Hindlimb muscle (tissue), 1 donor: ENCODE results near the gene KCTD16. TPM values are rescaled to one million over a fixed set of nuclear protein-coding genes. Genes with fewer than 3 reads are reported as not detected.

Experiments used
- DNase-seq: peaks from one replicate; pipeline ENCODE4 v3.0.0-alpha.2; 2013
- polyA plus RNA-seq: library from polyadenylated mRNA; unstranded; fragments of 120-200 nt; gene quantifications from one replicate; pipeline ENCODE4 v1.2.1, GENCODE V29; 2013; ENCODE audit not compliant: insufficient read length

KCTD16 gene
- polyA plus RNA-seq = 0.08 TPM

DNA sequence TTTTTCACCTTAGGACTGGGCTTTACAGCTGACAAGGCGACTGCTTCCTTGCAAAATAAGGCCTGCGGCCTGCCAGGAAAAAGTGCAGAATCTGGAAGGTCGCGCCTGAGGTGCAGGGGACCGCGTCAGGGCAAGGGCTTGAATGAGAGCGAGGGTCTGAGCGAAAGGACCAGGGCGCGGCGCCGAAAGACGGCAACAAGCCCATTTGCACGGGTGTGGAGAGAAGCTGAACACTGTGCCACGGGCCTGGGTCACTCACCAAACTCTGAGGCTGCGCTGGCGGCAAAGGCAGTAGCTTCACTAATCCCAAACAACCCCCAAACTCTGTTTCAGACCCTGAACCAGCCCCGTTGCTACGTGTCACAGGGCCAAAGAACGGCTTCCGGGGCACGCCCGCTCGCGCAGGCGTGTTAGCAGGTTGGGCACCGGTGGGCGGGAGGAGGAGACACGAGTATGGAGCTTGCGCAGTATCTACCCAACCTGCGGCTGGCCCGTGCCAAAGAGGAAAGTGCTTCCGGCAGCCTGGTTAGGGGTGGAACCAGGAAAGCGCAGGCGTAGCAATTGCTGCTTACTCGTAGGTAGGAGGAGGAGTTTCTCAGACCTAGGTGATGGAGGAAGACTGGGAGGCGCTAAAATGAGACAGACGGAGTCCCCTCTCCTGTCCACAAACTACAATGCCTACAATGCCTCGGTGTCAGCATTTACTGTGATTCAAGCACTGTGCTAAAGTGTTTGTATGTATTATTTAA lies at the start of gene KCTD16, which contains the start of gene YIPF5:
KCTD16 (plus strand) TSS at position 598 of the 749 bp plus-strand sequence.
YIPF5 (minus strand) TSS at position 384 of the 749 bp plus-strand sequence. CDS start 704 bp downstream, outside the sequence.
- peak; percentile 95 for DNase-seq

DNA sequence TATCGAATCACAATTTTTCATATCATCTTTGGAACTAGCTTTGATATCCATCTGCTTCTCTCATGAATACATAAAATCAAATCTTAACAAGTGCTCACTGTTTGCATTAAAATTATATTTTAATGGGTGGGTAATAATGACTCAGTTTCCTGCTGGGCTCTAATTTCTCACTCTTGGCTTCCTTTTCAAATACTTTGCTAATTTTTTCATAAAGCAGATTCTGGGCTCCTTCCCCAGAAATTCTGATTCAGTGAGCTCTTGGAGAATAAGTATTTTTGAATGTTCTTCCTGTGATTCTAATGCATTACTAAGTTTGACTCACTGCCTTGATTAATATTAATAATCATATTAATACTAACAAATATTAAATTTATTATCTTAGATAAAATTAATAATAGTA lies 49.1 kb upstream of the KCTD16 start:
- DNase-seq = no peak

DNA sequence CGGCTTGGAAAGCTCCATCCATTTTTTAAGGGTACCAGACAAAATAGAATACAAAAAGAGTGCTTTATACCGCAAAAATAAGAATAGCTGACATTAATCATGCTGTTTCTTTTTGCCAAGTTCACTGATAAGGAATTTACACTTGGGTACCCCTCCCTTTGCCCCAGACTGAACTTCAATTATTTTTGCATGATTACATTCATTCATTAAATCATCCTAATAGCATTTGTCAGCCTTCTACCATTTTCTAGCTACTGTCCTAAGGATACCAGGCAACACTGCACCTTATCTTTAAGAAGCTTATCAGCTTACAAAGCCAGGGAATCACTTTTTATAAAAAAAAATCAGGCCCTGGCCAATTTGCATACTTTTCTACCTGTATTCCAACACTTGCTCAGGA lies 48.6 kb upstream of the KCTD16 start:
- DNase-seq = no peak

DNA sequence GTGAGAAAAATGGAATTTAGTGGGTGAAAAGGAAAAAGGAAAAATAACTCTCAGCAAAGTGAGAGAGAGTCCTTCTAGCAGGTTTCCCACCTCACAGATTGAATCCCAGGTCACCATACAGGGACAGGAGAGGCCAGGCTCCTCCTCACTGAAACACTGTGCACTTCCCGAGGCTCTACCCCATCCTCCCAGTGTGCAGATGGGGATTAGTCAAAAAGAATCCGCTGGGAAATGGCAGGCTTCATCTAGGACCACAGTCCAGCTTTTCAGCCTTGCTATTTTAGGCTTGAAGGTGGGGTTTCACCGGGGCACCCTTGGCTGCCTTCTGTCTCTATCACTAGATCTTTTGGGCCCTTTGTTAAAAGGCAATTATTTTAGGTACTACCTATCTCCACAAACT lies 48.0 kb upstream of the KCTD16 start:
- DNase-seq = no peak

DNA sequence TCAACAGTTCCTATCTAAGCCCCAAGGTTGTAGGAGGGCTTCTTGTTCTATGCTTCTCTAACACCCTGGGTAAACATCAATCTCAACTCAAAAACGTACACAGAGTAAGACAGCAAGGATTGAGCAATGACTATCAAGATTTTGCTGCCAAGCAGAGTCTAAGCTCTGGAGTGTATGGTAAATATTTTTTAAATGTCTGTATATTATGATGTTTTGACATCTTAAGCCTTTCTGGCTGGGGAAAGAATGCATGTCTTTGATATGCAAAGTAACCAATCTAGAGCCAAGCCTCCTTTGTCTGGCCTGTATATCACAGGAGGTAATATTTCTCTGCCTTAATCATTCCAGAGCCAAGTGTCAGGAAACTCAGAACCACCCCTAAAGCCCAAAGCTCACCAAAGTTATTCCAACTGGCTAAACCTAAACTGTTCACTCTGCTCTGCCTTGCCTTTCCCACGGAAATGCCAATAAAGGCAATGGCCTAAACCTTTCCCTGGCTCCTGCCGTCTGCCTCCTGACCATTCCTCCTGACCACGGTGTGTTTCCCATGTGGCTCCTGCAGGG lies 45.4 kb upstream of the KCTD16 start:
- no peak for DNase-seq

DNA sequence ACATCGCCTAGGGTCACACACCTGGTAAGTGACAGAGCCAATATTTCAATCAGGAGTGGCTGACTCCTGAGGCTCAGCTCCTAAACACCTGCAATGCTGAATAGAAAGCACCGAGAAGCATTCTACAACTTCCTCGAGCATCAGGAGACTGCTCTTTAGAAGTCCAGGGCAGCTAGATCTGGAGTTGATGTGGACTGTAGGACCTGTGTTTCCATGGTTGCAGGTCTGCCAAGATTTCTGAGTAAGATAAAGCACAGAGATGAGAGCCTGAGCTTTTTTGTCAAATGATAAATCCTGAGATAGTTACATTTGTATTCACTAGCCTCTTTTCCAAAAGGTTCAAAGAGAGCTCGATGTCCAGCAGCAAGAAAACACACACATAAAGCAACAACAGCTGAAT lies 44.0 kb upstream of the KCTD16 start:
- no peak for DNase-seq

DNA sequence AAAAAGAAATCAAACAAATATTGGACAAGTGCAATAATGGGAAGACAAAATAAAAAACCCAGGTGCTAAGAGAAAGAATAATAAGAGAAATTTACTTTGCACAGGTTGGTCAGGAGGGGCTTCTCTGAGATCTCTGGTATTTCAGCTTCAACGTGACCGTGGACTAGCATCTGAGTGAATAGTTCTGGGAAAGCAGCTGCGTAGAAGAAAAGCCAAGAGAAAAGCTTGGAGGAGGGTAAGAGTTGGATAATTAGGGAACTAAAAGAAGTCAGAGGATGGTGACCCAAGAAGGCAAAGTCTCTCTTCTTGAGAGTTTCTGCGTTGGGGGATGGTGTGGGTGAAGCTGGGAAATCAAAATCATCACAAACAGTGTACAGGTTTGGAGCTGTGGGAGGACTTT lies 41.8 kb upstream of the KCTD16 start:
- DNase-seq = no peak

DNA sequence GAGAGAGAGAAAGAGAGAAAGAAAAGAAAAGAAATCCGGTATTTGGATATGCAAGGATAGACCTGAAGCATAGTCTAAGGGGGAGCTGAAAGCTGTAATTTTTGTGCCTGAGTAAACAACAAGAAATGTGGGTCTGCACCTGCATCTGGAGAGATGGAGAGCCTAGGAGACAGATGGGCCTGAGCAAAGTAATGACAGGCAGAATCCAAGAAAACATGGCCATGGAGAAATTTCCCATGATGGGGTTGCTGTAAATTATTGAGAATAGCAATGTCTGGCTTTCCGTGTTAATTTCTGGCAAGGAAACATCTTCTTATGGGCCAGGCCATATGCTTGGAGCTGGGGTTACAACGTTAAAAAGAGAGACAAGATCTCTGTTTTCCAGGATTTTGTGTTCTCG lies 40.4 kb upstream of the KCTD16 start:
- peak; percentile 56 for DNase-seq

DNA sequence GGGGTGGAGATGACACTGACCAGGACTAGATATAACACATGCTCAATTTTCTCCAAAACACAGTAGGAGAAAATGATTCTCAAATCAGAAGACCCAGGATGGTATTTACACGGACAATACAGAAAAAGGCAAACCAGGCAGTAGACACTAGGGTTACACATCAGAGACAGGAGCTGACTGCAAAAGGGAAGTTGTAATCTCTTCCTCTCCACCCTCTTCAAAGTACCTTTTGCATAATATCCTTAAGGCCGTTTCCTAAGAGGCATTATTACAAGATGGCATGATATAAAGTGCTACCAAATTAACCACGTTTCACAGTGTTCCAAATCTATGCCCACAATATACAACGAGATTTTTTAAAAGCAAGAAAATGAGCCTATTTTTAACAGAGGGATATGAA lies 39.4 kb upstream of the KCTD16 start:
- DNase-seq = no peak

DNA sequence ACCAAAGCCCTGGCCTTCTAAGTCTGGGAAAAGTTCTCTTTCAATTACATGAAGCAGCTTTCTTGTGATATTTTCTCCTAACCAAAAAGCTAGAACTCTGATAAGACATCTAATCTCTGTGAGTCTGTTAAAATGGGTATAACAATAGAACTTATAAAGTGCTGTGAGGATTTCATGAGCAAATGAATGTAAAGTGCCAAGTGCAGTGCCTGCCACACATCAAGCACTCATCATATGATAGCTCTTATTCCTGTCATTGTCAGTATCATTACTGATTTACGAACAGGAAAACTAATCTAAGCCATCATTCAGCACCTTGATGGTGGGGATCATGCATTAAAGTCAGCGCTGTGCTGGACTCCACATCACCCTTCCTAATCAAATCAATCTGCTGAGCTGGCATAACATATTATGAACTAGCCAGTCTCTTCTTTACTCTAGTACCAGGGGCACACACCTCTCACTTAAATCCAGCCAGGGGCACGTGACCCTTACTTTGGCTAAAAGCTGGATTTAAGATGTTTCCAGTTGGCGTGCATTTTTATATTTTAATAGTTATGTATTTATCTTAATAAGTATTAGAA lies 37.5 kb upstream of the KCTD16 start:
- no peak for DNase-seq

DNA sequence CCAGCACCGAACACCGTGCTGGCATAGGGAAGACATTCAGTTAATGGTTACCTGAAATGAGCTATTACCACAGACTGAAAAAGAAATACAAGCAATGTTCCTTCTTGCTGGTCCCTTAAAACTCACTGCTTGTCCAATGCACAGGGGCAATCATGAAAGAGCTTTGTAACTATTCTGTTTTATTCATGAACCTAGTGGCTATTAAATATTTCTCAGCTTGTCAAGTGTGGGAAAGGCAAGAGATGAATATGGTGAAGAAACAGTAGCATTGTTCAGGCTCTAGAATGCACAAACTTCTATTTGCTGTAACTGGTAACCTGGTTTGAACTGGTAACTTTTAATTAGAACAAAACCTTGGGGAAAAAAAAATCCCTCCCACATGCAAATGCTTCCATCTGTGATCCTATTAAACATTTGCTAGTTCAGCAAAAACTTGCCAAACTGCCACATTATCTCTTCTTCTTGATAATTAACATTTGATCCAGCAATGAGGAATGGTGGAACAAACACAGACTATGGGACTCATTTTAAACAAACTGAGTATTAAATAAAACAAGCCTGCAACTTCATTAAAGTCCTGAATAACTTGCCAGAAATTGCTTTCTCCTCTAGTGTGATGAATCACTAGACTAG lies 36.4 kb upstream of the KCTD16 start:
- DNase-seq = no peak

DNA sequence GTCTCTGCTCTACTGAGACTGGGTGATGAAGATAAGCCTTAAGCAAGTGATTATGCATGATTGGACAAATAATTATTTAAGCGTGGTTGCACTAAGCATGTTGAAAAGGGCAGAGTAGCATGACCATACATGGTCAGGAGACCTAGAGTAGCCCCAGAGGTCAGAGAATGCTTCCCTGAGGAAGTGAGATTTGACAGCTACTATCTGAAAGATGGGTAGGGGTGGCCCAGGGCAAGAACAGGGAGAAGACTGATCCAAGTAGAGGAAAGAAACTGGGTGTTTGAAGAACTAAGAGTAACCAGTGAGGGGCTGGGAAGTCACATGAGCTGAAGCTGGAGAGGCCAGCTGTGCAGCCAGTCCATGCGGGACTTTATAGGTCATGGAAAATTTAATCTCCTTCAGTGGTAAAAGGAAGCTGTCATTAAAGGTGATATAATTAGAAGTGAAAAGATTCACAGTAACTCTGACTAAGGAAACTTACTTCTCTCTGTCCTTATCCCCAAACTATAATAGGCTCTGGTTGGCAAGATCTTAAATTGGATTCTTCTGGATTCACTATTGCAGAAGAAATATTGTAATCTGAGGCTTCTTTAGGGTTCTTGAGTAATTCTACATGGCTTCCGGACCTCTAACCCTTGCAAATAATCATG lies 35.4 kb upstream of the KCTD16 start:
- no peak for DNase-seq

DNA sequence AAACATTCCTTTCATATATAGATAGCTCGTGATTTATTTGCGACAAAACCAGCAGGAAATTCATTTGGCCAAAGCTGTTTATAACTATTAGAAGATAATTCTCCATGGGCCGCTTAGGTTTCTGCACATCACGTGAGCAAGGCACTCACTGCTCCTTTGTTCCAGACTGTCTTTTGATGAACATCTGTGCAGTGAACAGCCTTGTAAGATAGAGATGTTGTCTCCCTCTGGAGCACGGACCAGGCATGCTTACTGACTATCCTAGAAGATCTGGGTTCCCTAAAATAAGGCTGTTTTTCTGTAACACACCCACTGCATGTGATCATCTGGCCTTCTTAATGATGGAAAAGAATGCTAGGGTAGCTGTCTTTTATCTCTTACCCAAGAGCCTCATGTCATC lies 31.1 kb upstream of the KCTD16 start:
- DNase-seq = peak; percentile 62

DNA sequence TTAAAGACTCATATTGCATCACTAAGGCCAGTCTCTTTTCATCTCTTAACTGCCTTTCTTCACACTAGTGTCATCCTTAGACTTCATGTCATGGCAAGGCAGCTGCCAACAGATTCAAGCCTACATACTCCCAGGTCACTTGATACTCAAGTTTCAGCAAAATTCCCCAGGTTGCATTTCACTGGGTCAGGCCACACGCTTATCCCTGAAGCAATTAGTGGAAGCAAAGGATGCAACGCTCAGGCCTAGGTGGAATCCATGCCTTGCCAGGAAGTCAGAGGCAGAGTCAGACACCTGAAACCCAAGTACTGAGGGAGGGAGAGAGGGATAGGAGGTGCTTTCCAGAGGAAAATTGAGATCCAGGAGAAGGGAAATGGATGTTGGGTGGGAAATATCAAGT lies 29.1 kb upstream of the KCTD16 start:
- no peak for DNase-seq

DNA sequence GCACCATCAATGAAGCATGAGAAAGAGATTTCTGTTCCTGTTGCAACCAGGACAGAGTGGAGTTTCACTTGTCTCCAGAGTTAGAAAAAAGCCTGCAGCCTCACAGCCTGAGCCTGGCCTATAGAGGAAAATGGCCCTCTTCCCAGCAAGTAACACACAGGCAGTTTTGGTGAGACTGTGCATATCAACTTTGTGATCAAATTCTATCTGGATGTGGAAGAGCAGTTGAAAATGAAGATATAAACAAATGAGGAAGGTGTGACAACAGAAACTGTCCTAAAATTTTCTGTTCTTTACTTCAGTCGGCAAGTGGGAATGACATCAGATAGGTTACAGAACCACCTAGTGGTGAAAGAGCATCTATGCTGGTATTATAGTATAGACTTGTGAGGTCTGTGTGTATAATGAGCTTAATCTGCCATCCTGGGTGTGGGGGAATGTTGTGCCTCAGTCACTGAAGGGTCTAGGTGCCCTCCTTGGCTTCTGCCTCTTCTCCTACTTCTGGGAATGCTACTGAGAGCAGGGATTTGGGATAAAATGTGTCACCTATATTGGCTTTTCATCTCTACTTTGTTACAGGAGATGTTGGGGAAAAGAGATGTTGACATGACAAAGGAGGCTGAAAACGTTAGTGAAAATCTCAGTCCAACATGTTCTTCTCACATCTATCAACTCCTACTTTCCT lies 28.4 kb upstream of the KCTD16 start:
- peak; percentile 41 for DNase-seq

DNA sequence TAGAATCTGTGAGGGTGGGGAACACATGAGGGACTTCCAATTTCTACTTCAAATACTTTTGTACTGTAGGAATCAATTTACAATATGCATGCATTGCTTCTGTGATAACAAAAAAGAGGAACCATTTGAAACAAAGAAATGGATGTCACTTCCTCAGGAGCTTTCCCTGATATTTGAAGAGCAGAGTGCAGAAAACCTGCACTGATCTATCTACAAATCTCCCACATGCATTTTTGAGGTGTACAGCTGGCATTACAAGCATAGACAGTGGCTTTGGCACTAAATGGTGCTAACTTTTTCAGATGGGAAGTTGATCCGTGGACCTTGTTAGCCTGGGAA lies 27.9 kb upstream of the KCTD16 start:
- DNase-seq = no peak

DNA sequence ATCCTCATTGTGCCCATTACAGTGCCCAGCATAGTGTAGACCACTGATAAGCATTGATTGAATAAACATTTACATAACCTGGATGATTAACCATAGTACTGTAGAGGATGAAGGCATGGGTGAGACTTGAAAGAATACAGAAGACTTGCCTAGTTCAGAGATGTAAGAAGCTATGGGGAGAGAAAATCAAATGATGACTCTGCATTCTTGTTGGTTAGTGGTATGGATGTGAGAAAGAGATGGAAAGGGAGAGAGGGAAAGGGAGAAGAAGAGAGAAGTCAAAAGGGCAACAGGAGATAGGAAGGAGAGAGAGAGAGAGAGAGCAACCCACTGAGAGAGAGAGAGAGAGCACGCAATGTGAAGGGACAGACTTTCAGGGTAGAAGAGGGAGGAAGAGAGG lies 27.0 kb upstream of the KCTD16 start:
- no peak for DNase-seq

DNA sequence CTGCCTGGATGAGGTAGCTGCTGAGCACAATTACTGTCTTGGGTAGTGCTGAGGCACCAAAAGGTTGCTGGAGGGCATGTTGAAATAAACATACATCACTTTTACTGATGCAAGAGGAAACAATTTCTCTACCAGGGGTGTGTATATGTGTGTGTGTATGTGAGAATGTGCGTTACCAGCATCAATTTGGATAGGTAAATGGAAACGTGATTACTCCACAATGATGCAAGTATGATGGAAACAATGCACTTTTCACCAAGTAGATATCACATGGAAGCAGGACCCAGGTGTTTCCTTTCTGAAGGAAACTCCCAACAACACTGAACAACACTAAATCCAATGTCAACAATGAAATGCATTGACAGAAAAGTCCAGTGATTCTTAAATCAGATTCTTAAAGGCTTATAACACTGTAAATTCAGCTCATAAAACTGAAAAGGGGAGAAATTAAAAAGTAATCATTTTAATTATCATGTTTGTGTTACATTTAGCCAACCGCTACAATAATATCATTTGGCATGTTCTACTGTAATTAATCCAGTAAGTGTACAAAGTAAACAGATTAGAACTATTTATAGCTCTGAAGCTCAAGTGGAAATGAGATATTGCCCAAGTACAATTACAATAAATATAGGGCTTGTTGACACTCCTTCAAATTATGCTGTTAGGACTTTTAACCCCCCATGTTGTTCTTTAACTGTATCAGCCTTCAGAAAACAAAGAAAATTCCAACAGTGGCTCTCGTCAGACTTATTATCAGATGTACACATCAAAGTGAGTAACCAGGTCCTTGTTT lies 25.5 kb upstream of the KCTD16 start:
- DNase-seq = no peak

DNA sequence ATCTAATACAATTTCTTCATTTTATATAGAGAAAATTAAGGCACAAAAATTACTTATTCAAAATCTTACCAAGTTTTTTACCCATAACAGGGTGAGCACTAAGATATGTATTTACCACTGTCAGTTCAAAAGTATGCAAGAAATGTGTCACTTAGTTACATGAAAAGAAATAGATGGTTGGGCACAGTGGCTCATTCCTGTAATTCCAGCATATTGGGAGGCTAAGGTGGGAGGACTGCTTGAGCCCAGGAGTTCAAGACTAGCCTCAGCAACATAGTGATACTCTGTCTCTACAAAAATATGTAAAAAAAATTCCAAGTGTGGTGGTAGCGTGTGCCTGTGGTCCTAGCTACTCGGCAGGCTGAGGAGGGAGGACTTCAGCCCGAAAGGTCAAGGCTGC lies 19.6 kb upstream of the KCTD16 start:
- DNase-seq = no peak

DNA sequence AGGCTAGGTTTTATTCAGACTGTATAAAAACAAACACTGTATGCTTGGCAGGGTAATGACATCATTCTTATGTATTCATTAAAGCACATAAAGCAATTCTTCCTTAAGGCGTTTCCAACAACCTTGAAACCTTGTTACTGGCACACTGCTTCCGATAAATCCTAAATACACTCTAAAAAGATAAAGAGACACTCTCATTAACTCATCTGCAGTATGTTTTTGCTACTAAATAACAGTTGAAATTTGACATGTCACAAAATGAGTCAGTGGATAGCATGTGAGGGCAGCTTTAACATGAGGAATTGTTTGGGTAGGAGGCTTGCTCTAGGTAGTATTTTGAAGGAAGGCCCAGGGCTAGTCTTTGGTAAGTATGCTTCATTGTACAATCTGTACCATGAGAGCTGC lies 13.9 kb upstream of the KCTD16 start:
- no peak for DNase-seq

DNA sequence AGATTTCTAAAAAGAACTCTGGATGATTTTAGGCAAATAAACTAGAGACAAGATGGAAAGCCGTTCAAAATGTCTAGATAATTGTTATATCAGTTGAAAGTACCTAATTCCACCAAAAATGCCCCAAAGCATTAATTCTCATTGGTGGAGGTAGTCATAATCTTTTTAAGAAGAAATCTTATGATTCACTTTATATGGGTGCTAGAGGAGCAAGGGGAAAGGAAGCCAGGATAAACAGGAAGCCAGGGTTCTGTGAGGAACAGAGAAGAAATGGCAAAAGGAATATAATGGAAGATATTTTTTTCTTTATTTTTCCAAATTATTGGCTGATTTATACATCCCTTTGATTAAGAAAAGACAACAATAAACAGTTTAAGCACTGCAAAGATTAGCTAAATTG lies 8.0 kb upstream of the KCTD16 start:
- DNase-seq = no peak

DNA sequence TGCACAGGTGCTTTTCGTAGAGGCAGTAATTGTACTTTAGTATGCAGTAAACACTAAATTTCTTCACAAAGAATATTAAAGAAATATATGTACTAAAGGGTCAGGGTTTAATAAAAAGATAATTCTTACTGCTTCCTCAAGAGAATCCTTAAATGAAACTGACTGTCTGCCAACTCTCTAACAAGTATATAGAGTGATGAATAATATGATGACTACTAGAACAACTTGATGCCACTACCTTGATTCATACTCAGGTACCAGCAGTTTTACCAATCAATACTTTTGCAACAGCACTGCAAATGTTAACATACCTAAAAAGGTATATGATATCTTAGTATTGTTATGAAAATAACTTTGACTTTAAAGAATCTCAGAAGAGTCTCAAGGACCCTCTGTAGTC lies 4.0 kb upstream of the KCTD16 start:
- DNase-seq = no peak
